Left renal cortex interstitium (tissue), 4 donors: ENCODE results near the gene HSPA1L. TPM values are rescaled to one million over a fixed set of nuclear protein-coding genes. Genes with fewer than 3 reads are reported as not detected.

Experiments used
- DNase-seq, 4 donors: peaks; one replicate each; pipeline ENCODE4 v3.0.0-alpha.2; 2013; ENCODE audit warnings: low read depth in 4 of 4, low spot score in 2 of 4, missing footprints in 1 of 4
- polyA plus RNA-seq, 4 donors: library from polyadenylated mRNA; unstranded; fragments of 120-200 nt; gene quantifications; one replicate each; pipeline ENCODE4 v1.2.1, GENCODE V29; 2013; ENCODE audit not compliant: insufficient read length in 4 of 4

Gene HSPA1L
- polyA plus RNA-seq, 4 donors: 3.6 to 4.2 (median 3.8) TPM

- no peak for DNase-seq
These were observed 46.5 kb downstream of the HSPA1L start for GRCh38 chr6:31768363-31769257.

GRCh38 chr6:31767096-31767645, 47.9 kb downstream of the HSPA1L start:
- DNase-seq: no peak

- no peak for DNase-seq
These were observed 48.9 kb downstream of the HSPA1L start for GRCh38 chr6:31765910-31766794.

- no peak for DNase-seq
These were observed 49.5 kb downstream of the HSPA1L start for GRCh38 chr6:31765559-31765909.

- no peak for DNase-seq
These were observed 50.9 kb downstream of the HSPA1L start for GRCh38 chr6:31764198-31764597.

GRCh38 chr6:31763619-31763940, 51.5 kb downstream of the HSPA1L start:
- no peak for DNase-seq

- no peak for DNase-seq
These were observed 52.0 kb downstream of the HSPA1L start for GRCh38 chr6:31762878-31763618.

- DNase-seq: no peak
These were observed 52.7 kb downstream of the HSPA1L start, which contains the start of gene SAPCD1 for GRCh38 chr6:31762356-31762755. Gene SAPCD1 (plus strand): TSS chr6:31762656. CDS start chr6:31763055, 399 bp downstream.

GRCh38 chr6:31761343-31761742, 53.7 kb downstream of the HSPA1L start:
- no peak for DNase-seq

- no peak for DNase-seq
These were observed 54.3 kb downstream of the HSPA1L start for GRCh38 chr6:31760790-31761189.

Other genes with a start within 250 kb of the HSPA1L start
- gene LTA, start 243.0 kb downstream of the HSPA1L start, polyA plus RNA-seq: under 1 TPM; 0.24 to 0.39 (median 0.31) TPM
- under 1 TPM in 1 of 4 donors, not detected in 3; 0.49 TPM for gene TNF, start 239.7 kb downstream of the HSPA1L start, polyA plus RNA-seq
- 1 to 10 TPM in 3 of 4 donors, under 1 TPM in 1; 0.88 to 2.3 (median 2.0) TPM for gene LTB, start 232.9 kb downstream of the HSPA1L start, polyA plus RNA-seq
- 1 to 10 TPM; 4.2 to 6.2 (median 5.0) TPM for gene LST1, start 229.0 kb downstream of the HSPA1L start, polyA plus RNA-seq
- gene NCR3, start 222.3 kb downstream of the HSPA1L start, polyA plus RNA-seq: under 1 TPM in 3 of 4 donors, not detected in 1; 0.16 to 0.52 (median 0.25) TPM
- gene AIF1, start 200.0 kb downstream of the HSPA1L start, polyA plus RNA-seq: 10 to 100 TPM; 61.0 to 92.7 (median 73.5) TPM
- 100 to 1,000 TPM; 129 to 238 (median 197) TPM for gene PRRC2A, start 194.6 kb downstream of the HSPA1L start, polyA plus RNA-seq
- gene BAG6, start 162.6 kb downstream of the HSPA1L start, polyA plus RNA-seq: 100 to 1,000 TPM; 218 to 274 (median 261) TPM
- gene APOM, start 159.4 kb downstream of the HSPA1L start, polyA plus RNA-seq: 100 to 1,000 TPM in 3 of 4 donors, 10 to 100 TPM in 1; 89.9 to 124 (median 104) TPM
- 10 to 100 TPM; 17.9 to 24.3 (median 21.4) TPM for gene C6orf47, start 154.5 kb downstream of the HSPA1L start, polyA plus RNA-seq
- gene GPANK1, start 150.3 kb downstream of the HSPA1L start, polyA plus RNA-seq: 10 to 100 TPM; 25.2 to 33.9 (median 29.5) TPM
- 100 to 1,000 TPM; 224 to 234 (median 228) TPM for gene CSNK2B, start 149.2 kb downstream of the HSPA1L start, polyA plus RNA-seq
- gene LY6G5B, start 145.3 kb downstream of the HSPA1L start, polyA plus RNA-seq: 10 to 100 TPM in 3 of 4 donors, 1 to 10 TPM in 1; 9.0 to 37.0 (median 19.2) TPM
- gene LY6G5C, start 134.2 kb downstream of the HSPA1L start, polyA plus RNA-seq: 1 to 10 TPM; 2.4 to 5.6 (median 3.0) TPM
- 10 to 100 TPM; 54.3 to 74.8 (median 61.5) TPM for gene ABHD16A, start 112.0 kb downstream of the HSPA1L start, polyA plus RNA-seq
- under 1 TPM; 0.21 to 0.81 (median 0.57) TPM for gene LY6G6F, start 108.4 kb downstream of the HSPA1L start, polyA plus RNA-seq
- under 1 TPM in 1 of 4 donors, not detected in 3; 0.65 TPM for gene LY6G6D, start 99.9 kb downstream of the HSPA1L start, polyA plus RNA-seq
- 1 to 10 TPM in 1 of 4 donors, under 1 TPM in 2, not detected in 1; 0.32 to 1.4 (median 0.47) TPM for gene LY6G6C, start 93.5 kb downstream of the HSPA1L start, polyA plus RNA-seq
- gene MPIG6B, start 91.9 kb downstream of the HSPA1L start, polyA plus RNA-seq: 1 to 10 TPM in 3 of 4 donors, under 1 TPM in 1; 0.72 to 2.4 (median 1.5) TPM
- gene DDAH2, start 86.0 kb downstream of the HSPA1L start, polyA plus RNA-seq: 100 to 1,000 TPM; 163 to 243 (median 200) TPM
- gene CLIC1, start 78.8 kb downstream of the HSPA1L start, polyA plus RNA-seq: 100 to 1,000 TPM; 251 to 323 (median 297) TPM
- gene MSH5, start 75.3 kb downstream of the HSPA1L start, polyA plus RNA-seq: 10 to 100 TPM; 13.1 to 58.4 (median 30.9) TPM
- 10 to 100 TPM in 2 of 4 donors, 1 to 10 TPM in 2; 4.2 to 12.9 (median 7.3) TPM for gene SAPCD1, start 52.6 kb downstream of the HSPA1L start, polyA plus RNA-seq
- 10 to 100 TPM in 2 of 4 donors, 1 to 10 TPM in 2; 8.1 to 10.7 (median 9.6) TPM for gene VWA7, start 38.0 kb downstream of the HSPA1L start, polyA plus RNA-seq
- gene VARS1, start 19.5 kb downstream of the HSPA1L start, polyA plus RNA-seq: 10 to 100 TPM; 51.9 to 64.8 (median 55.2) TPM
- gene LSM2, start 8.3 kb downstream of the HSPA1L start, polyA plus RNA-seq: 10 to 100 TPM; 80.4 to 88.0 (median 84.9) TPM
- 100 to 1,000 TPM in 3 of 4 donors, 10 to 100 TPM in 1; 92.5 to 123 (median 116) TPM for gene HSPA1A, start 260 bp upstream of the HSPA1L start, polyA plus RNA-seq
- 100 to 1,000 TPM; 128 to 169 (median 155) TPM for gene HSPA1B, start 12.5 kb upstream of the HSPA1L start, polyA plus RNA-seq
- 10 to 100 TPM; 72.1 to 78.2 (median 75.1) TPM for gene NEU1, start 47.5 kb upstream of the HSPA1L start, polyA plus RNA-seq
- 10 to 100 TPM; 37.2 to 57.4 (median 46.1) TPM for gene SLC44A4, start 63.7 kb upstream of the HSPA1L start, polyA plus RNA-seq
- gene EHMT2, start 82.4 kb upstream of the HSPA1L start, polyA plus RNA-seq: 100 to 1,000 TPM in 1 of 4 donors, 10 to 100 TPM in 3; 65.6 to 111 (median 86.8) TPM
- gene ZBTB12, start 86.8 kb upstream of the HSPA1L start, polyA plus RNA-seq: 10 to 100 TPM; 22.4 to 35.3 (median 26.9) TPM
- 1 to 10 TPM; 3.1 to 4.1 (median 3.7) TPM for gene C2, start 112.4 kb upstream of the HSPA1L start, polyA plus RNA-seq
- gene CFB, start 130.8 kb upstream of the HSPA1L start, polyA plus RNA-seq: 10 to 100 TPM in 1 of 4 donors, 1 to 10 TPM in 3; 6.5 to 22.2 (median 7.1) TPM
- 100 to 1,000 TPM in 1 of 4 donors, 10 to 100 TPM in 3; 88.5 to 105 (median 91.7) TPM for gene NELFE, start 143.7 kb upstream of the HSPA1L start, polyA plus RNA-seq
- gene SKIC2, start 143.9 kb upstream of the HSPA1L start, polyA plus RNA-seq: 10 to 100 TPM; 36.4 to 56.9 (median 45.8) TPM
- 10 to 100 TPM; 22.9 to 42.2 (median 32.9) TPM for gene DXO, start 156.9 kb upstream of the HSPA1L start, polyA plus RNA-seq
- 10 to 100 TPM; 11.9 to 24.1 (median 15.8) TPM for gene C4A, start 166.8 kb upstream of the HSPA1L start, polyA plus RNA-seq
- 10 to 100 TPM; 10.7 to 24.8 (median 17.0) TPM for gene C4B, start 199.5 kb upstream of the HSPA1L start, polyA plus RNA-seq
- gene CYP21A2, start 223.1 kb upstream of the HSPA1L start, polyA plus RNA-seq: 1 to 10 TPM in 2 of 4 donors, under 1 TPM in 2; 0.61 to 1.4 (median 1.1) TPM